ENCODE results near the gene AVPR1B. TPM values are rescaled to one million over a fixed set of nuclear protein-coding genes. Genes with fewer than 3 reads are reported as not detected.

The AVPR1B gene
- total RNA-seq, 2 donors from 2014 or later, result not detected

DNA sequence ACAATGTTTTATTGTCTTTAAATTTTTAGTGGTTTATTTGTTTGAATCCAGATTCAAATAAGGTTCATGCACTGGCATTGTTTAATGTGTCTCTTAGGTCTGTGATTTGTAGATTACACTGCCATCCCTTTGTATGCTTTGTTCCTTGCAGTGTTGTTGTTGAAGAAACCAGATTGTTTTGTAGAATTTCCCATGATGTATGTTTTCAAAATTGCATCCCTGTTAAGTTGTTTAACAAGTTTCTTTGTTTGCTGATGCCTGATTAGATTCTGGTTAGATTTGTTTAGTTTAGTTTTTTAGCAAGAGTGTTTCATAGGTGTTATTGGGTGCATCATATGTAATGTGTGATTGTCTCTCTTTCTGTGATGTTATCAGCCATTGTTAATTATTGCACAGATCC, 5.5 kb upstream of the AVPR1B start:
- Mint-ChIP-seq H3K4me3 (no peak overlapping the region), H3K27me3 (peaks cover 48% of the 10 kb centered on the region), H3K4me1 (peaks cover 2% of the 10 kb centered on the region), H3K27ac (no peak overlapping the region), H3K36me3 (ENCODE audit: low read depth) (peaks cover under 1% of the 10 kb centered on the region)
- peaks cover 3% of the 10 kb centered on the region for H3K9me3 ChIP-seq (ENCODE audit: control insufficient read depth, low read length, poor library complexity, severe bottlenecking)
- DNase-seq (no peak), ATAC-seq (no peak)

DNA sequence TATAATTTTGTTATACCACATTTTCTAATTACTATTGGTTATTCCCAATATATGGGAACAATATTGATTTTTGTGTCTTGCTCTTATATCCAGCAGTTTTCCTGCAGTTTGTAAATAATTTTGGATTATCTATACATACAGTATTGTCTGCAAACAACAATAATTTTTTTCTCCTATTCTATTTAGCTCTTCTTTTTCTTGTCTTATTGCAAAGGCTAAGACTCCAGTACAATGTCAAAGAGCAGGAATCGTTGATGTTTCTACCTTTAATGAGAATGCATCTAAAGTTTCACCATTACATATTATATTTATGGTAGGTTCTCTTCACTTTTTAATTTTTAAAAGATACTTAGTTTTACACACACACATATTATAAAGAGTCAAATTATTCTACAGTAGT, 4.1 kb upstream of the AVPR1B start:
- H3K9me3 ChIP-seq (ENCODE audit: control insufficient read depth, low read length, poor library complexity, severe bottlenecking), result peaks cover 3% of the 10 kb centered on the region
- H3K27ac Mint-ChIP-seq, result no peak overlapping the region
- DNase-seq (no peak), ATAC-seq (no peak)
- H3K36me3 Mint-ChIP-seq (ENCODE audit: low read depth), result peaks cover 7% of the 10 kb centered on the region
- no peak overlapping the region for H3K4me3 Mint-ChIP-seq
- peaks cover 10% of the 10 kb centered on the region for H3K4me1 Mint-ChIP-seq
- peaks cover 52% of the 10 kb centered on the region for H3K27me3 Mint-ChIP-seq

DNA sequence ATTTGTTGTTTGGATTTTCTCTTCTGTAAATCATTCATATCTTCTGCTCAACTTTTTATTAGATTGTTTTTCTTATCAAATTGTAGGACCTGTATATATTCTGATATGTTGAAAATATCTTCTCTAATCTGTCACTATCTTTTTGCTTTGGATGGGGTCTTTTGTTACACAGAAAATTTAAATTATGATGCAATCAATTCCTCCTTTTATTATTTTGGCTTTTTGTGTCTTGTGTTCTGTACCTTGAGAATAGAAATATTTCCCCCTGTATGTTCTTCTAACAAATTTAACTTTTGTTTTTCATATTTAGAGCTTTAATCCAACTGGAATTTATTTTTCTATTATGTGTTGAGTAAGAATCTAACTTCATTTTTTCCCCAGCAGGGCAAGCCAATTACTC, 3.2 kb upstream of the AVPR1B start:
- Mint-ChIP-seq H3K36me3 (ENCODE audit: low read depth) (peaks cover 7% of the 10 kb centered on the region), H3K27ac (no peak overlapping the region), H3K4me1 (peaks cover 12% of the 10 kb centered on the region), H3K27me3 (peaks cover 52% of the 10 kb centered on the region), H3K4me3 (no peak overlapping the region)
- H3K9me3 ChIP-seq (ENCODE audit: control insufficient read depth, low read length, poor library complexity, severe bottlenecking), result peaks cover 3% of the 10 kb centered on the region
- no peak for DNase-seq
- ATAC-seq, result no peak

DNA sequence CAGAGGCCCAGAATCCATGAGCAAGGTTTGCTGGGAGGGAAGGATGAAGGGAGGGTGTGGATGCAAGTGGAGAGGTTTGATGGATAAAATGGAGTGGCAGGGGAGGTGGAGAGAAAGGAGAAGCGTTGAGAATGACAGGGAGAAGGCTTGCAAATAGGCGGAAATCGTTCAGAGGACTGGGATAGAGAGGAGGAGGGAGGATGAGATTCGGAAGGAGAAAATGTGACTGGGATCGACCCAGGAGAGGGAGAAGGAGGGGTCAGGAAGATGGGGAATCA, 376 bp downstream of the AVPR1B start:
- ATAC-seq (no peak), DNase-seq (no peak)
- no peaks in the 10 kb centered on the region for H3K9me3 ChIP-seq (ENCODE audit: control insufficient read depth, low read length, poor library complexity, severe bottlenecking)
- Mint-ChIP-seq H3K27ac (no peak overlapping the region), H3K4me1 (peaks cover 12% of the 10 kb centered on the region), H3K4me3 (peak overlapping the region; percentile 86), H3K27me3 (peaks cover 64% of the 10 kb centered on the region), H3K36me3 (ENCODE audit: low read depth) (peaks cover 7% of the 10 kb centered on the region)

DNA sequence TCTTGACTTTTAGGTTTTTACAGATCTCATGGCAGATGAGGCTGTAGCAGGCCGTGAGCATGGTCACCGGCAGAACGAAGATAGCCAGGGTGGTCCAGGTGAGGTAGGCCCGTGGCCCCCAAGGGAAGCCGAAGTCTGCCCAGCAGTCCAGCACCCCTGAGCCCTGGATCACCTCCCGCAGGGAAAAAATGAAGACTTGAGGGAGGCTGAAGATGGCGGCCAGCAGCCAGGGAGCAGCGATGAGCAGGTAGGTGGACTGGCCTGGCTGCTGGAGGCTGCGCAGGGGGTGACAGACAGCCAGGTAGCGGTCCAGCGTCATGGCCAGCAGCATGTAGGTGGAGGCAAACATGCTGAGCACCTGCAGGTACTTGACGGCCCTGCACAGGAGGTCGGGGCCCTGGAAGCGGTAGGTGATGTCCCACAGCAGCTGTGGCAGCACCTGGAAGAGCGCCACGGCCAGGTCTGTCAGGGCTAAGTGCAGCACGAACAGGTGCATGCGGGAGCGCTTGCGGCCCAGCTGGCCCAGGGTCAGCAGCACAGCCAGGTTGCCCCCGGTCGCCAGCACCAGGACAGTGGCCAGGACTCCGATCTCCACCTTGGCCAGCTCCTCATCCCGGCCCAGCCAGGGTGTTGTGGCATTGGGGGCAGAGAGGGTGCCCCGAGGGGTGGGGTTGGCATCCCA, 856 bp downstream of the AVPR1B start:
- H3K4me3 Mint-ChIP-seq, result peak overlapping the region; percentile 86
- ATAC-seq (no peak), DNase-seq (no peak)
- H3K9me3 ChIP-seq (ENCODE audit: control insufficient read depth, low read length, poor library complexity, severe bottlenecking), result no peaks in the 10 kb centered on the region
- peaks cover 12% of the 10 kb centered on the region for H3K4me1 Mint-ChIP-seq
- peaks cover 10% of the 10 kb centered on the region for H3K36me3 Mint-ChIP-seq (ENCODE audit: low read depth)
- H3K27ac Mint-ChIP-seq, result no peak overlapping the region
- H3K27me3 Mint-ChIP-seq, result peaks cover 69% of the 10 kb centered on the region

DNA sequence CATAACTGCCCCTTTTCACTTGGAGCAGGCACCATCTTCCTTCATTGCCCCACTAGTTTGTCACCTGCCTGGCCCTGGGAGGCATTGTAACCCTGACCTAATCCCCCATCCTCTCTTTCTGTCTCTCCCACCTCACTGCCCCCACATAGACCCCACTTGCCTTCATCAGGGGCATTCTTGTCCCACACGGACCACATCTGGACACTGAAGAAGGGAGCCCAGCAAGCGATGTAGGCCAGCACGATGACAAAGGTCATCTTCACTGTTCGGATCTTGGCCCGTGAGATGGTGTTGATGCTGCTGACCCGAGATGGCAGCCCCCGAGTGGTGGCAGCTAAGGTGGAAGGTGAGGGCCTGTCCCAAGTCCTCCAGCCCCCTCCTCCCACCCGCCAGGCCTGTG, 1.4 kb downstream of the AVPR1B start:
- H3K9me3 ChIP-seq (ENCODE audit: control insufficient read depth, low read length, poor library complexity, severe bottlenecking), result no peaks in the 10 kb centered on the region
- H3K4me3 Mint-ChIP-seq, result no peak overlapping the region
- DNase-seq (no peak), ATAC-seq (no peak)
- H3K27me3 Mint-ChIP-seq, result peaks cover 70% of the 10 kb centered on the region
- no peak overlapping the region for H3K27ac Mint-ChIP-seq
- H3K36me3 Mint-ChIP-seq (ENCODE audit: low read depth), result peaks cover 10% of the 10 kb centered on the region
- peaks cover 12% of the 10 kb centered on the region for H3K4me1 Mint-ChIP-seq

DNA sequence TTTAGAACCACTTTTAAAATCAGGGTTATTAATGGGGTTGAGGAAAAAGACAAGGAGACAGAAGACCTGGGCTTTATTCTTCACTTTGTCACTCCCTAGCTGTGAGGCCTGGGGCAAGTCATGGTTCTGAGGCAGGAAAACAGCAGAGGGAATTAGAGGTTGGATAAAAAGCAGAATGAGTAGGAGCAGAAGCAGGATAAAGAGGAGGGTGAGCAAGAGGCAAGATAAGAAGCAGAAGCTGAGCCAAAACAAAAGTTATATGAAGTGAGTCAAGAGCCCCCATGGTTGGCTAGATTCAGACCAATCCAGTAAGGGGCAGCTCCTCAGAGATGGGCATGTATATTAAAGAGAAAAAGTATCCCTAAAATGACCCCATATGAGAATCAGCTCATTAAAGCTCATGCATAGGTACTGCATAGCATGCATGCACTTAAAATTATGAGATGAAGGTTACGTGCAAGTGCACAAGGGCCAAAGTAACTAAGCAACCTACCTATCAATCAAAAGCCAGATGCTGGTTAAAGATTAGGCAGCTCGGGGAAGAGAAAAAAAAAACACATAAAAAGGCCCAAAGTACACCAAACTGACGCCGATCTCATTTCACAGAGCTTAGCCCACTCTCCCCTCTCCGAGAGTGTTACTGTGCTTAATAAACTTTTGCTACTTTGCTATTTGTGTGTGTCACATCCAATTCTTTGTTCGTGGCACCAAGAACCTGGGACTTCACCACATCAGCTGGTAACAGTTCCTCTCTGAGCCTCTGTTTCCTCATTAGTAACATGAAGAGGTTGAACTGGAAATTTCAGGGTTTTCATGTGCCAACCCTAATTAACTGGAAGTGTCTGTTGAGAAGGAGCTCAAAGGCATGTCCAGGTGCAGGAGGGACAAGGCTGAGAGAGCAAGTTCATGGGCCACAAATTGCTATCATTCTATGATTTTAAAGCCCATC, 2.2 kb downstream of the AVPR1B start:
- DNase-seq (no peak), ATAC-seq (no peak)
- H3K36me3 Mint-ChIP-seq (ENCODE audit: low read depth), result peaks cover 10% of the 10 kb centered on the region
- H3K27me3 Mint-ChIP-seq, result peaks cover 62% of the 10 kb centered on the region
- H3K27ac Mint-ChIP-seq, result no peak overlapping the region
- H3K4me3 Mint-ChIP-seq, result no peak overlapping the region
- H3K4me1 Mint-ChIP-seq, result peaks cover 12% of the 10 kb centered on the region
- H3K9me3 ChIP-seq (ENCODE audit: control insufficient read depth, low read length, poor library complexity, severe bottlenecking), result no peaks in the 10 kb centered on the region

DNA sequence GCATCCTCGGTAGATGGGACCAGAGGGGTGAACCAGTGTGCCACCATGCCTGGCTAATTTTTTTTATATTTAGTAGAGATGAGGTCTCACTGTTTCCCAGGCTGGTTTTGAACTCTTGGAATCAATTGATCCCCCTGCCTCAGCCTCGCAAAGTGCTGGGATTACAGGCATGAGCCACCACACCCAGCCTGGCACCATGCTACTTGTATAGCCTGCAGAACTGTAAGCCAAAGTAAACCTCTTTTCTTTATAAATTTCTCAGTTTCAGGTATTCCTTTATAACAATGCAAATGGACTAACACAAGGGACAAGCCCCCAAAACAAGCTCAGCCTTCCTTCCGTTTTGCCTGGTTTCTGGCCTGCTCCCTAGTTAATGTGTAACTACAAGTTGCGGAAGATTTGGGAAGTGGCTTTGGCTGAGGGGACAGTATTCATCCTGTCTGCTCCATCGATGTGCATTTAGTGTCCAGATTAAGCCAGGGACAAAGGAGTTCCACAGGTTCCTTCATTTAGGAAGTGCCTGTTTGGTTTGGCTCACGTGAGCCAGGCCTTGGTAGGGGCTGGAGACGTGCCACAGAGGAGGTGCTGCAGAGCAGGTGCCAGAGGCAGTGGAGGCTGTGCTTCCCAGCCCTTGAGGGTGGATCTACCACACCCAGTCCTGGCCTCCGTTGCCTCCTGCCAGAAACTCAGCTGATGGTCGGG, 4.4 kb downstream of the AVPR1B start:
- no peak overlapping the region for H3K4me3 Mint-ChIP-seq
- H3K4me1 Mint-ChIP-seq, result peaks cover 11% of the 10 kb centered on the region
- ATAC-seq (no peak), DNase-seq (no peak)
- H3K9me3 ChIP-seq (ENCODE audit: control insufficient read depth, low read length, poor library complexity, severe bottlenecking), result no peaks in the 10 kb centered on the region
- peaks cover 49% of the 10 kb centered on the region for H3K27me3 Mint-ChIP-seq
- peaks cover 10% of the 10 kb centered on the region for H3K36me3 Mint-ChIP-seq (ENCODE audit: low read depth)
- H3K27ac Mint-ChIP-seq, result no peak overlapping the region

DNA sequence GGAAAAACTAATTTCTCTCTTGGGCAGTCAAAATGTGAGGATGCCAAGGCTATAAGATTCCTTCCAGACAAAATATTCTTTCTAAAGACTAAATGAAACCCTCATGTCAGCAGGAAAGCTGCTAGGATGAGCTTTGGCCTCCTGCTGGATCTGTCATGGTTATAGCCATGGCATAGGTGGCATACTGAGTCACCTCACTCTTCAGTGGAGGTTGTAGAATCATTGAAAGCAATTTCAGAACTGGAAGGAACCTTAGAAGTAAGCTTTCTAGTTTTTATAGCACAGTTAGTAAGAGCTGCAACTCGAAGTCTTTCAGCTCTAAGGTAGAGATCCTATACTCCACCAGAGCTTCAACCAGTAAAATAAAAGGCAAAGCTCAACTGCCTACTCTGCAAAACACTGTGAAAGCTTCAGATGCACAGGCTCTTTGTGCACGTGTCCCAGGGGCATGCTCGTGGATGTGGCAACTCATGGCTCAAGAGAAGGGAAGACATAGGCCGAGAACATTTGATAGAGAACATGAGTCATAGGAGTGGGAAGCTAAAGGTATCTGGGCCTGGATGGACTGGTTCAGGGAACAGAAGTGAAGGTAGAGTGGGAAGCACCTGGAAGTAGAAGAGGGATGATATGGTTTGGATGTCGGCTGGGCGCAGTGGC, 5.8 kb downstream of the AVPR1B start:
- peaks cover 37% of the 10 kb centered on the region for H3K27me3 Mint-ChIP-seq
- peaks cover 5% of the 10 kb centered on the region for H3K4me1 Mint-ChIP-seq
- no peaks in the 10 kb centered on the region for H3K9me3 ChIP-seq (ENCODE audit: control insufficient read depth, low read length, poor library complexity, severe bottlenecking)
- peaks cover 4% of the 10 kb centered on the region for H3K36me3 Mint-ChIP-seq (ENCODE audit: low read depth)
- DNase-seq (no peak), ATAC-seq (no peak)
- H3K27ac Mint-ChIP-seq, result no peak overlapping the region
- no peak overlapping the region for H3K4me3 Mint-ChIP-seq

DNA sequence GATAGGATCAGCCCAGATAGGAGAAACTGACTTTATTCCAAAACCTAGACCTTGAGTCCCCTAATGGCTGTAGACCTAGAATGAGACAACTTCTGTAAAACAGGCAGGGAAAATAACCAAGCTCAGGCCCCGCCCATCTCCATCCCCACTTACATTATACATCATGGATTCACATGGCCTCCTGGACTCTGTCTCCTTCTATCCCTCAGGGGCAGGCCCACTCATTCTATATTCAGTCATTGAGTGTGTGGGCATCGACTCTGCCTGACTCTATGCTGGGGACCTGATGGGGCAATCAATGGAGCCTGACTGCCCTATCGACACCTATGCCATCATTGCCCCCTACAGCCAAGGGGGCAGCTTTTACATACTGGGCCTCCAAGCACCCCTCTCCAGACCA, 6.4 kb downstream of the AVPR1B start:
- ATAC-seq (no peak), DNase-seq (no peak)
- Mint-ChIP-seq H3K27ac (no peak overlapping the region), H3K4me1 (peaks cover 5% of the 10 kb centered on the region), H3K36me3 (ENCODE audit: low read depth) (peaks cover 4% of the 10 kb centered on the region), H3K4me3 (no peak overlapping the region), H3K27me3 (peaks cover 31% of the 10 kb centered on the region)
- no peaks in the 10 kb centered on the region for H3K9me3 ChIP-seq (ENCODE audit: control insufficient read depth, low read length, poor library complexity, severe bottlenecking)

DNA sequence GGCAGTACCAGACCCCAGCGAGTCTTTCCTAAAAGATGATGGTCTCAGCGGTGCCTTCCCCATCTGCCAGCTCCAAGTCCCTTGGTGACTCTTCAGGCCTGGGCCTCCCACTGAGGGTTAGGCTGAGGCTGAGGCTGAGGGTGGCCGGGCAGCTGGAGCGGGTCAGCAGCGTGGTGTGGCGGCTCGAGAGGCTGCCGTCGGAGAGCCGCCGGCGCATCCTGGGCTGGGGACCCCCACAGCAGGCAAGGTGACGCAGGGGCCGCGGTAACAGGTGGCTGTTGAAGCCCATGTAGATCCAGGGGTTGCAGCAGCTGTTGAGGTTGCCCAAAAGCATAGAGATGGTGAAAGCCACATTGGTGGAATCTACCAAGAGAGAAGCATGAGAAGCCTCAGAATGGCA, 7.0 kb downstream of the AVPR1B start:
- Mint-ChIP-seq H3K4me3 (no peak overlapping the region), H3K27me3 (peaks cover 30% of the 10 kb centered on the region), H3K4me1 (peaks cover 5% of the 10 kb centered on the region), H3K27ac (no peak overlapping the region), H3K36me3 (ENCODE audit: low read depth) (peaks cover 4% of the 10 kb centered on the region)
- no peak for ATAC-seq
- no peaks in the 10 kb centered on the region for H3K9me3 ChIP-seq (ENCODE audit: control insufficient read depth, low read length, poor library complexity, severe bottlenecking)
- DNase-seq, result no peak

DNA sequence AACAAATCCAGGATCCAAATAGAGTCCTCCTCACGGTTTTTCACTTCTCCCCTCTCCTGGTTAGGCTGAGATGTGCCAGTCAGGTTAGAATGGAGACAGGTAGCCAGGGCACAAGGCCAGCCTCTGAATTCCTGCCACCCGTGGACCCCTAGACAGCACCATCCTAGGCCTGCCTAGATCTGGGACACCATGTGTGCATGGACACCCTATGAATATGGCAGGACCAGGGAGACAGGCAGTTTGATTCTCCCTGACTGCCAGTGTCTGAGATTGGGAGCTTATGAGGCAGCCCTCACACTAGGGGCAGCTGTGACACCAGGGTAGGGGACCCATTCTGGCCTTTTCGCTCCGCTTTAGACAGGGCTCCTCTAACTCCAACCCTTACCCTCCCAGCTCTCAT, 7.5 kb downstream of the AVPR1B start:
- Mint-ChIP-seq H3K36me3 (ENCODE audit: low read depth) (peaks cover 4% of the 10 kb centered on the region), H3K4me1 (peaks cover 5% of the 10 kb centered on the region), H3K27me3 (peaks cover 27% of the 10 kb centered on the region), H3K27ac (no peak overlapping the region), H3K4me3 (no peak overlapping the region)
- ATAC-seq (no peak), DNase-seq (no peak)
- H3K9me3 ChIP-seq (ENCODE audit: control insufficient read depth, low read length, poor library complexity, severe bottlenecking), result no peaks in the 10 kb centered on the region

DNA sequence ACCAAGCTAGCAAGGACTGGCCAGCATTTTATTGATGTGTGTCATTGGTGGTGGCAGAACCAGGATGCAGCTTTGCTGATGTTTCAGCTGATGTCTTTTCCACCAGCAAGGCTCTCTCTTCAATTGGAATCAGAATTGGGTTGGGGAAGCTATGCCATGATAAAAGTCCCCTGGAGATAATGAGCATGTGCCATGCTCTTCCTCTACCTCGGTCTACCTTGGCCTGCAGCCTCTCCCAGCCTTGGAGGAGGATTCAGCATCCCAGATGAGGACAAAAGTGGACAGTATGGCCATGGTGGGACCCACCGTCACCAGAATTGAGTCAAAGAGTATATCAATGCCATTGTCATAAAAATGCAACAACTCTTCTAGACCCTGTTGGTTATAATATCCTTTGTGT, 8.6 kb downstream of the AVPR1B start:
- Mint-ChIP-seq H3K27ac (no peak overlapping the region), H3K27me3 (peaks cover 18% of the 10 kb centered on the region), H3K36me3 (ENCODE audit: low read depth) (peaks cover 4% of the 10 kb centered on the region), H3K4me3 (no peak overlapping the region), H3K4me1 (peaks cover 10% of the 10 kb centered on the region)
- no peaks in the 10 kb centered on the region for H3K9me3 ChIP-seq (ENCODE audit: control insufficient read depth, low read length, poor library complexity, severe bottlenecking)
- DNase-seq (no peak), ATAC-seq (no peak)
